ENCODE results near the gene USP47. TPM values are rescaled to one million over a fixed set of nuclear protein-coding genes. Genes with fewer than 3 reads are reported as not detected.

The USP47 gene
- total and polyA plus RNA-seq, 12 donors = 36.9 to 107 (median 43.0) TPM

- no peak for TF ChIP-seq CTCF (IDR thresholded peaks at IDR 0.05)
- no peak for TF ChIP-seq POLR2A (IDR thresholded peaks at IDR 0.05)
- no peak overlapping the region for H3K4me3 ChIP-seq
- 68 to 80% (median 70%) methylated on average over 4 of the region's 4 CpGs for WGBS, 4 donors
- H3K4me1 ChIP-seq (replicated peaks in 1 of 2) = peaks cover 5 to 16% of the 10 kb centered on the region in 2 donors
- no peak for DNase-seq
- H3K9me3 ChIP-seq (replicated peaks in 1 of 3) = no peaks in the 10 kb centered on the region
- peaks cover 0 to 10% of the 10 kb centered on the region in 2 donors for H3K36me3 ChIP-seq (replicated peaks in 1 of 2)
- H3K27ac ChIP-seq = peak overlapping the region in 2 of 5 donors; percentile 29 to 54
- peaks cover 7% of the 10 kb centered on the region for H3K27me3 ChIP-seq
- intact Hi-C loops (cut with DNase I) = no loop called here
Measured at GRCh38 chr11:12005061-12005460, 163.3 kb downstream of the USP47 start.

- intact Hi-C loops (cut with DNase I) = no loop called here
- no peaks in the 10 kb centered on the region for H3K9me3 ChIP-seq (replicated peaks in 1 of 3)
- peak overlapping the region in 2 of 5 donors; percentile 29 to 54 for H3K27ac ChIP-seq
- peaks cover 7% of the 10 kb centered on the region for H3K27me3 ChIP-seq
- no peak for TF ChIP-seq POLR2A (IDR thresholded peaks at IDR 0.05)
- TF ChIP-seq CTCF (IDR thresholded peaks at IDR 0.05) = no peak
- H3K4me1 ChIP-seq (replicated peaks in 1 of 2) = peaks cover 5 to 16% of the 10 kb centered on the region in 2 donors
- no peak overlapping the region for H3K4me3 ChIP-seq
- no peak for DNase-seq
- H3K36me3 ChIP-seq (replicated peaks in 1 of 2) = peaks cover 0 to 10% of the 10 kb centered on the region in 2 donors
- 32 to 58% (median 50%) methylated on average over 1 of the region's 1 CpG for whole genome bisulfite sequencing, 4 donors
Measured at GRCh38 chr11:12005476-12005875, 163.7 kb downstream of the USP47 start.

- 89 to 92% (median 91%) methylated on average over 6 to 7 of the region's 7 CpGs for WGBS, 4 donors
- intact Hi-C loops (cut with DNase I) = no loop called here
- H3K4me3 ChIP-seq = no peak overlapping the region
Measured at GRCh38 chr11:12006552-12007229, 164.9 kb downstream of the USP47 start.

GRCh38 chr11:12007230-12007593 lies 165.4 kb downstream of the USP47 start:
- Histone ChIP-seq H3K36me3 (replicated peaks in 1 of 2) (peaks cover 0 to under 1% of the 10 kb centered on the region in 2 donors), H3K27ac (peak overlapping the region in 2 of 5 donors; percentile 77), H3K4me1 (replicated peaks in 1 of 2) (peaks cover 5 to 16% of the 10 kb centered on the region in 2 donors), H3K4me3 (peak overlapping the region in 1 of 4 donors; percentile 78), H3K27me3 (peaks cover 7% of the 10 kb centered on the region), H3K9me3 (replicated peaks in 1 of 3) (no peaks in the 10 kb centered on the region)
- WGBS, 4 donors = 67 to 95% (median 89%) methylated on average over 1 to 5 of the region's 5 CpGs
- TF ChIP-seq POLR2A (IDR thresholded peaks at IDR 0.05) (no peak), CTCF (IDR thresholded peaks at IDR 0.05) (no peak)
- intact Hi-C loops (cut with DNase I) = no loop called here
- DNase-seq = no peak

More at GRCh38 chr11:12006552-12007229, 164.9 kb downstream of the USP47 start:
- Histone ChIP-seq H3K27ac (peak overlapping the region in 2 of 5 donors; percentile 77), H3K36me3 (replicated peaks in 1 of 2) (peaks cover 0 to 5% of the 10 kb centered on the region in 2 donors), H3K27me3 (peaks cover 7% of the 10 kb centered on the region), H3K4me1 (replicated peaks in 1 of 2) (peaks cover 5 to 16% of the 10 kb centered on the region in 2 donors), H3K9me3 (replicated peaks in 1 of 3) (no peaks in the 10 kb centered on the region)
- TF ChIP-seq POLR2A (IDR thresholded peaks at IDR 0.05) (no peak), CTCF (IDR thresholded peaks at IDR 0.05) (no peak)
- no peak for DNase-seq
